GM21723 (cell line): ENCODE data around the gene YKT6.
A peak's percentile ranks its signal among the peaks of the same experiment; 100 is the strongest.

ENCODE experiments used
- ATAC-seq: cut with Tn5 transposase; IDR thresholded peaks from one replicate; pipeline ENCODE4 v1.9.1; 2021; ENCODE audit warnings: mild to moderate bottlenecking, moderate library complexity; ENCODE audit not compliant: unreplicated experiment

The YKT6 gene

GRCh38 chr7:44231088-44231487 is 30.3 kb downstream of the YKT6 start:
- no peak for ATAC-seq

- no peak for ATAC-seq
Measured at GRCh38 chr7:44232396-44232795, 31.6 kb downstream of the YKT6 start.

DNA sequence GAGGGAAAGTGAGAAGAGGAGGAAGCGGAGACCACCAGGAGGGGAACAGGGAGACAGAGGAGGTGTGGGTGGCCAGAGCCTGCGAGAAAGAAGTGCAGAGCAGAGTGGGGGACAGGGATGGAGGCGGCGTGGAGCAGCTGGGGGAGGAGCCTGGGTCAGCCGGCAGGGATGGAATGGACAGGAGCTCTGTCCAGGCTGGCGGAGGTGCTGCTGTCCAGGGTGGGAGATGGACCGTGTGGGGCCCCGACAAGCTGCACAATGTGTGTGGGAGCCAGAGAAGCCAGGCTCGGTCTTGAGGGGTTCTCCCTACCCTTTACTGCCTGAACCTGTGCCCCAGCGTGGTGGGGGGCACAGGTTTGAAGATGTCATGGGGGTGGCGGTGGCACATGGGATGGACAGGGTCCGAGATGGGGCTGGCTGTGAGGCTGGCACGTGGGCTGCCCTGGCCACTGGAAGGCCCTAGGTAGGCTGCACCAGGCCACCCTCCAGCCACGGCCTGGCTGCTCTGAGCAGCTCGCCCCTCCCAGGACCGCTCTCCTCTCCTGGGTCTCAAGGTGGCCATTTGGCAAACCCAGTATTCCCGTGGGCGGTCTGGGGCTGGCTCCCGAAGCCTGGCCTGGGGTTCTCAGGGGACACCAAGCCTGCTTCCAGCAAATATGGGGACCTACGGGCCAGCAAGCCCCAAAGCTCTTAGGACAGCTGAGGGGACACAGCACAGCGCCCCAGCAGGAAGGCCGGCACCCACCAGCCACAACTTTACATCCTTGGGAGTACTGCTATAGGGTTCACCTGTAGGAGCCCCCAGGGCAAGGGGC is 32.3 kb downstream of the YKT6 start:
- ATAC-seq: no peak

- no peak for ATAC-seq
Measured at GRCh38 chr7:44235066-44235465, 34.3 kb downstream of the YKT6 start.

- ATAC-seq: no peak
Measured at GRCh38 chr7:44235582-44236332, 35.0 kb downstream of the YKT6 start.

DNA sequence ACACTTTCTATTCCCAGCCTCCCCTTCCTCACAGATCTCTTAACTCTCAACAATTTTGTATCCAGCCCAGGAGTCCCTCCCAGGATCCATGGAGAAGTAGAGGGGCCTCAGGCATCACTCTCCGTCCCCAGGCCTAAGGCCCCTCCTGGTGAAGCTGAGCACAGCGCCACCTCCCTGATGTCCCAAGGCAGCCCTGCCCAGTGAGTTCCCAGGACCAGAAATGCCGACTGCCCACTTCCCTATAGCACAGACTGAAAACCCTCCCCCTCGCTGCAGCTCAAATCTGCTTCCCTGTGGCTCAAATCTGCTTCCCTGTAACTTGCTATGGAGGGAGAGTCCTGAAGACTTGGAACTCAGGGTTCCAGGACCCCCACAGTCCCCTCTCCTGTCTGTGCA is 35.6 kb downstream of the YKT6 start:
- ATAC-seq: no peak

- no peak for ATAC-seq
Measured at GRCh38 chr7:44237696-44238095, 36.9 kb downstream of the YKT6 start.

DNA sequence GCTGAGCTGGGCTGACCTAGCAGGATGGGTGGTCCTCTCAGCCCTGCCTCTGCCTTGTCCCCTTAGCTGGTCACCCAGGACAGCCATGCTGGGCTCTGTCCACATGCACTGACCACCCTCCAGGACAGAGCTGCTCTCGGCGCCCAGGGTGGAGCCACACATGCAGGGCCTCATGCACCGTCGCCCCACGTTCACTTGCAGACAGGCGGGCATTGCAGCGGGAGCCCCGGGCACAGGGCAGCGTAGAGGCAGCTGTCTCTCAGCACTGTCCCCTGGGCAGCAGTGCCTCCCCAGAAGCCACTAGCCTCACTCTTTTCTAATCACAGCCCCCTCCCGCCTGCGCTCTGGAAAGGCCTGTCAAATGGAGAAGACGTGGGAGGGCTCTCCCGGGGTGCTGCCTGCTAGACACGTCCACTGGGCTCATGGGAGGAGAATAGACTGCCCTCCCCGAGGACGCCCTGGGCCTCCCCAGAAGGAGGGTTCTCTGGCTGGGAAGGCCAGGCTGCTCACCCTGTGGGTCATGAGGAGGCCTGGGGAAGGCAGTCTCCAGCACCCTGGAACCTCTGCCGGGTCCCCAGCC is 37.4 kb downstream of the YKT6 start:
- ATAC-seq: no peak

- no peak for ATAC-seq
Measured at GRCh38 chr7:44239361-44239760, 38.6 kb downstream of the YKT6 start.

- ATAC-seq: no peak
Measured at GRCh38 chr7:44240376-44240775, 39.6 kb downstream of the YKT6 start.

- peak; percentile 65 for ATAC-seq
Measured at GRCh38 chr7:44240983-44241510, 40.3 kb downstream of the YKT6 start.

- no peak for ATAC-seq
Measured at GRCh38 chr7:44242091-44242490, 41.3 kb downstream of the YKT6 start.

DNA sequence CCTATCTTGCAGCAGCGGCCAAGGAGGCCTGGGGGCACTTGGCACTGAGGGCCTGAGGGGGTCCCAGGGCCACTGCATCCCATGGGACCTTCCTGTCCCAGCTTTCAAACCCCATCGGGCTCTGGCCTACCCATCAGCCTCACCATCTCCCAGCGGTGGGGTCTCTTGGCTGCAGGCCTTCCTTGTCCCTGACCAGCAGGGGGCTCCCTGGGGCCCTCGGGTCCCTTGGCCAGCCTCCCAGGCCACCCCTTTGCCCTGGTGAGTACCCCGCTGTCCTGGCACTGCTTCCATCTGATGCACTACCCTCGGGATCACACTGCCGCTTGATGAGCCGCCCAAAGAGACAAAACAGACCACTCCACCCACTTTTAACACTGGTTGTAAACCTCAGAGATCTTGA is 43.5 kb downstream of the YKT6 start:
- no peak for ATAC-seq

- no peak for ATAC-seq
Measured at GRCh38 chr7:44246396-44247113, 45.8 kb downstream of the YKT6 start.

DNA sequence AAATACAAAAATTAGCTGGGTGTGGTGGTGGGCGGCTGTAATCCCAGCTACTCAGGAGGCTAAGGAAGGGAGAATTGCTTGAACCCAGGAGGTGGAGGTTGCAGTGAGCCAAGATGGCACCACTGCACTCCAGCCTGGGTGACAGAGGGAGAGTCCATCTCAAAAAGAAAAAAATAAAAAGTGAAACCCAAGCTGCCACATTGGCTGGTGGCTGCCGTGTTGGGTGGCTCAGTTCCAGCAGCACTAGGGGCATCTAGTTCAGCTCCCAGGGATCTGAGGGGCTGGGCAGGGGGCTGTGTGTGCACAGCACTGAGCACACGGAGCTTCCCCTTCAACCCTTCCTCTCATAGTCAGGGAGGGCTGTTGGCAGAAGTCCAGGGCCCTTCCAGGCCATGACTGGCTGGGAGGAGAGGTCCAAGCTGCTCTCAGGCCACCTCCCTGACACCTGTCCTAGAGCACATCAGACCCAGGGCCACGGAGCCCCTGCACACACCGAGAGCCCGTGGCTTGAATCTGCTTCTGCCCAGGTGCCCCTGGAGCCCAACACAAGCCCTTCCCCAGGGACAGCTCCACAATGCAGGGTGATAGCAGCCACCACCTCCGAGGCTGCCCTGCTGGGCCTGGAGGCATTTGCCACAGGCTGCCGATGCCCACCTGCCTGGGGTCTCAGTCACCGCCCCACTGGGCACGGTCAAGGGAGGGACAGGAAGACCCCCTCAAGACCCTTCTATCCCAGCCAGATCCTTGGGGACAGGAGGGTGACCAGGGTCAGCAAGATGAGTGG is 47.3 kb downstream of the YKT6 start:
- no peak for ATAC-seq

DNA sequence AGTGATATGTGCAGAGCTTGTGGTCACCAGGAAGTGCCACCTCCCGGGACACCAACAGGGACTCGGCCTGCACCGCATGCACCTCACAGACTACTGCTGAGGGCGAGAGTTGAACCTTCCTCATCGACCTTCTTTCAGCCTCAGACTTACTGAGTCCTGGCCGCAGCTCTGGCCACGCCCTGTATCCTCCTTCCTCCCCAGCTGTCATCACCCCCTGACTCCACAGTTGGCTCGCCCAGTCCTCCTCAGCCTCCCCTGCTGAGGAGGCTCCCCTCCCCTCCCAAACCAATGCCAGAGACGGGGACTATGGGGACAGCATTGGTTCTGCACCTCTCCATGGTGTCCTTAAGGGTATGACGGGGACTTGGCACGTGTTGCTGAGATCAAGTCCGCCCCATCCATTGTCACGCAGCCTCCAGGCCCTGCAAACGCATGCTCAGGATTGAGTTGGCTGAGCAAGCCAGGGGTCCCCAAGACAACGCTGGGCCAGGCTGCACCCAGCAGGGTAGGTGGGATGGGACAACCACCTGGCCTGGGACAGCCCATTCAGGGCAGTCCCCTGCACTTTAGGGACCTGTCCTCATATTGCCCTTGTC is 49.0 kb downstream of the YKT6 start:
- ATAC-seq: no peak

DNA sequence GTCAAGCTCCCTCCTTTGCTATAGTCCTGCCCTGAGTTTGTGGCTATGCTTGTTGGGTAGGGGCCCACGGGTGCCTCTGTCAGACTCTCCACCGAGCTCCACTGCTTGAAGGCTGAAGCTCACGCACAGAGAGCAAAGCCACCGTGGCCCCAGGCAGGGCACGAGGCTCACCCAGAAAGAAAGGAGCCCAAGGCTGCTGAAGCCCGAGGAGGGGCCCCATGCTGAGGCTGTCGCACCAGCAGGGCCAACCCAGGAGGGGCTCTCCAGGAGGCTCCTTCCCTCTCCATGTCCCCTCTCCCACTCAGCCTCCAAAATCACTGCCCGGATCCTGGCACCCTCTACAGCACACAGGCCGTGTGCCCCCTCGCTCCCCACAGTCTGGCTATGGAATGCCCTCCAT is 50.5 kb downstream of the YKT6 start:
- ATAC-seq: no peak

GRCh38 chr7:44251881-44252280 is 51.1 kb downstream of the YKT6 start:
- ATAC-seq: no peak

DNA sequence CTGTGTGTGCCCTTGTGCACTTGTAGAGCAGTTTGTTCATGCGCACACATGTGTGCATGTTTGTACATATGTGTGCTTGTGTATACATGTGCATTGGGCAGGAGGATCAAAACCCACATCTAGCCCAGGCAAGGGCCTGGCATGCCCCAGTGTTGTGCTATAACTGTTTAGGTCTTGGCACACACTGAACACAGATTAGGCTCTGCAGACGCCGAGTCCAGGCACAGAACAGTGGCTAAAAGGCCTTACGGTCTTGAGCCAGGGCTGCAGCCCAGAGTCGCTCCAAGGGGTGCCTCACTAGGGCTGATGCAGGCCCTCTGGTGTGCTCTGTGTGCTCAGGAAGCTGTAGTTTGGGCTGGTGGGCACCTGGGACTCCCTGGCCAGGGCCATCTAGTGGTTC is 55.7 kb downstream of the YKT6 start:
- ATAC-seq: no peak

GRCh38 chr7:44257213-44257612 is 56.4 kb downstream of the YKT6 start:
- no peak for ATAC-seq
